Fibroblast of the conjunctiva (primary cell): ENCODE results near the gene MICAL3.
"Not testable (repeated sequence)": the region's sequence is repeated elsewhere in the genome, so short reads cannot be mapped to it uniquely, and the experiment has no call there.

Experiments used
- DNase-seq: peaks from one replicate; pipeline ENCODE4 v3.0.0-alpha.2; 2010; ENCODE audit warnings: low read depth

MICAL3 gene

GRCh38 chr22:18024276-18024939 lies at the start of gene MICAL3:
TSS of gene MICAL3 (minus strand) at chr22:18024561. CDS start at chr22:17906812, 117,749 bp downstream.
- DNase-seq, result no peak

GRCh38 chr22:18073927-18074326 lies 49.6 kb upstream of the MICAL3 start:
- DNase-seq, result not testable (repeated sequence)

- no peak for DNase-seq
Observed at GRCh38 chr22:18073467-18073866, 49.1 kb upstream of the MICAL3 start.

GRCh38 chr22:18071968-18072310 lies 47.6 kb upstream of the MICAL3 start:
- DNase-seq, result no peak

DNA sequence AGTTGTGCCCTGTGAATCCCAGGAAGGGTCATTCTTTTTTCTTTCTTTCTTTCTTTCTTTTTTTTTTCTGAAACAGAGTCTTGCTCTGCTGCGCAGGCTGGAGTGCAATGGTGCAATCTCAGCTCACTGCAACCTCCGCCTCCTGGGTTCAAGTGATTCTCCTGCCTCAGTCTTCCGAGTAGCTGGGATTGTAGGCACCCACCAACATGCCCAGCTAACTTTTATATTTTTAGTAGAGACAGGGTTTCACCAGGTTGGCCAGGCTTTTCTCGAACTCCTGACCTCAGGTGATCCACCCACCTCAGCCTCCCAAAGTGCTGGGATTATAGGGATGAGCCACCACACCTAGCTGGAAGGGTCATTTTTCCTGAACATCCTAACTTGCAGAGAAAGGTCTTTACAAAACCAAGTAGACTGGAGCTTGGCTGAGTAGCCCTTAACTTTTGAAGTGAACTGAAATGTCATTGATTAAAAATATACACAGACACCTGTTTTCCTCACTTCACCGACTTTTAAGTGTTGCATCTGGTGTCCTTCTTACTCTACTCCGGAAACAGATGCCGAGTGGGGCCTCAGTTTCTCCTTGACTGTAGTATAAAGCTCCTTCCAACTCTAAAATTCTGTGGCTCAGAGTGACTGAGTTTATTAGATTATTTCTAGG lies 47.1 kb upstream of the MICAL3 start:
- not testable (repeated sequence) for DNase-seq

- DNase-seq, result no peak
Observed at GRCh38 chr22:18070556-18071306, 46.4 kb upstream of the MICAL3 start.

GRCh38 chr22:18070041-18070440 lies 45.7 kb upstream of the MICAL3 start:
- no peak for DNase-seq

- DNase-seq, result no peak
Observed at GRCh38 chr22:18069041-18069440, 44.7 kb upstream of the MICAL3 start.

GRCh38 chr22:18068381-18068988 lies 44.1 kb upstream of the MICAL3 start:
- DNase-seq, result no peak

DNA sequence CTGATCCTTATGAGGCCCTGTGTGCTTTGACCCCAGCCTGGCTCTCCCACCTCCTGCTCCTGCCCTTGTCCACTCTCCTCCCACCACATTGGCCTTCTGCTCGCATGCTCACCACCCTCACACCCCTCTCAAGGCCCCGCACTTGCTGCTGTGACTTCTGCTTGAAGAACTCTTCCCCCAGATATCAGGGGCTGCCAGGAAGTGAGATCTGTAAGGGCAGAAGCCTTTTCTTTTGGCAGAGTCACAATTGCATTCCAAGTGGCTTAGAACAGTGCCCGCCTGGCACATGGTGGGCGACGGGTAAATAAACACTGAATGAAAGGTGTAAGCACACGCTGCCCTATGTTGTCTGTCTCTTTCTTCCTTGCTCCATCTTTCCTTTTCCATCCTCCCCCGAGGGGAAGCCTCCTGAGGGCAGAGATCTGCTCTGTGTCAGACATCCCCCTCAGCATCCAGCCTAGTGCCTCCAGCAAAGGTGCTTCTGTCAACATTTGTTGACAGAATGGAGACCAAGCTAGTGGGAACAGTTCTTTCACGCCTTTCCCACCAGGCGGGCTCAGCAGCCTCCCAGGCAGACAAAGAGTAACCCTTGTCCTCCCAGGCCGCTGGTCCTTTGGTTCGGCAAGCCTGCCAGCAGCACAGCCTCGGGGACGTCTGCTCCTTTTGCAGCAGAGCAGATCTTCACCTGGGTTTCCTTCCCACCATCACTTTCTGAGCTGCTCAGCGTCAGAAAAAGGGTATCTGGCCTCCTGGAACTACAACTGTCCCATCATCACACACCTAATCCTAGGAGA lies 43.4 kb upstream of the MICAL3 start:
- DNase-seq, result no peak

DNA sequence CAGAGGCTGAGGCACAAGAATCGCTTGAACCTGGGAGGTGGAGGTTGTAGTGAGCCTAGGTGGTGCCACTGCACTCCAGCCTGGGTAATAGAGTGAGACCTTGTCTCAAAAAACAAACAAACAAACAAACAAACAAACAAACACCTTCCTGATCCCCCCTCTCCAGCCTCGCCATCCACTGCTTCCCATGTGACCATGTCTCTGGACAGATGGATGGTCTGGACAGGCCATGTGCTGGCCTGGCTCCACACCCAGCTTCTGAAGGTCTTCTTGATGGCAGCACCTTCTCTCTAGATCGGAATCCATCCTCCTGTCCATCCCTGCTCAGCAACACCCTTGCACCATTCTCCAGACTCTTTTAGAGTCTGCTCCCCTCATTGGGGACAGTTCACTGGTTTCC lies 42.8 kb upstream of the MICAL3 start:
- DNase-seq, result no peak

- DNase-seq, result no peak
Observed at GRCh38 chr22:18066181-18066859, 42.0 kb upstream of the MICAL3 start.

GRCh38 chr22:18065256-18065655 lies 40.9 kb upstream of the MICAL3 start:
- no peak for DNase-seq

DNA sequence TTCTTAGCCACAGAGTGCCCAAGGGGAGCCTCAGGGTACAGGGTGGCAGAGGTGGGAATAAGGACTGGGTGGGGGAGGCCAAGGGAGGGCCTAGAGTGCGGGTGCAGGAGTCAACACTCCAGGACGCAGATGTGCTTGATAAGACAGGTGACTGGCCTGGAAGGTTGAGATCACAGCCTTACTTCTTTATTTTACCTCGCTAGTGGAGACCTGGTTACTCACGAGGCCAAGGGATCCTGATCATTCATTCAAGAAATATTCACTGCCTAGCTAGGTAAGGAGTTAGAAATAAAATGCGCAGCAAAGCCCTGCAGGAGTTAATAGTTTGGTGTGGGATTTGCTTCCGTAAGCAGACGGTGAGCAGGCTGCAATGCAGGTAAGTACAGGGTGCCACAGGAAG lies 40.3 kb upstream of the MICAL3 start:
- no peak for DNase-seq

DNA sequence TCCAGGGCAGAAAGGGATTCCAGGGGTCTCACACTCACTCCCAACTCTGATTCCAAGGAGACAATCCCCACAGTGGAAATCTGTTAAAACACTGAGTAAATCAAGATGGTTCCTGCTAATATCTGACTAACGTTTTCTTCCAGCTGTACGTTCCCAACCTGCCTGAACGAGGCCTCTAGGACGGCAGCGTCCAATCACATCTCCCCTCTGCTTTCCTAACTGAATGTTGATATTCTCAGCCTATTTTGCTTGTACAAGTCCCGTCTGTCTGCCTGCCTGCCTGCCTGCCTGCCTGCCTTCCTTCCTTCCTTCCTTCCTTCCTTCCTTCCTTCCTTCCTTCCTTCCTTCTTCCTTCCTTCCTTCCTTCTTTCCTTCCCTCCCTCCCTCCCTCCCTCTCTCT lies 39.4 kb upstream of the MICAL3 start:
- not testable (repeated sequence) for DNase-seq

DNA sequence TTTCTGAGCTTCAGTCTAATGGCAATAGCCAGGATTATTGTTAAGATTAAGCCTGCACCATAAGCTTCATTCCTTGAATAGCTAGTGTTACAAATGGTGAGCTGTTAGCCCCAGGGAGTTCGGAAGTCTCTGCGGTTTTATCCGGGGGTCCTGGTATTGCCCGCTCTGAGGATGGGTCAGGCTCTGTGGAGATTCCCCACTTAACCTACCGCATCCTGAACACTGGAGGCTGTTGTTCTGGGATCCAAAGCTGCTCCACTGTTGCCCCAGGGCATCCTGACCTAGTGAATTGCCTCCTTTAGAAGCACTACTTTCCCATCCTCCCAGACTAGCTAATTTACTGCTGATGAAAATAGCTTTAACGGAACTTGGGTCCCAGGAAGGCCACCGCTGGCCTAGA lies 38.9 kb upstream of the MICAL3 start:
- no peak for DNase-seq

DNA sequence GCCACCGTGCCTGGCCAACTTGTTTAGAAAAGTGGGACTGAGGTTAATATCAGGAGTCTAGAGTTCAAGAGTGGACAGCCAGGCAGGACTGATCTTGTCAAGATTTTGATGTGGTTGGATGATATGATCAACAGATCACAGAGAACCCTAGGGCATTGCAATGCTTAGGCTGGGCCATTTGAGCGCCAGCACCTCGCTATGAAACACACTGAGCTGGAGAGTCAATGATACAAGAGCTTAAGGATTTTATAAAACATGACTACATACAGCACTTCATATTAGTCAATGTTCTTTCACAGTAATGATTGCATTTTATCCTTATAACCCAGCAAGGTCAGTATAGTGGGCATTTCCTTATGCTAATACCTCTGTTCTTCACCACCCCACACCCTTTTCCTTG lies 38.1 kb upstream of the MICAL3 start:
- DNase-seq, result no peak

DNA sequence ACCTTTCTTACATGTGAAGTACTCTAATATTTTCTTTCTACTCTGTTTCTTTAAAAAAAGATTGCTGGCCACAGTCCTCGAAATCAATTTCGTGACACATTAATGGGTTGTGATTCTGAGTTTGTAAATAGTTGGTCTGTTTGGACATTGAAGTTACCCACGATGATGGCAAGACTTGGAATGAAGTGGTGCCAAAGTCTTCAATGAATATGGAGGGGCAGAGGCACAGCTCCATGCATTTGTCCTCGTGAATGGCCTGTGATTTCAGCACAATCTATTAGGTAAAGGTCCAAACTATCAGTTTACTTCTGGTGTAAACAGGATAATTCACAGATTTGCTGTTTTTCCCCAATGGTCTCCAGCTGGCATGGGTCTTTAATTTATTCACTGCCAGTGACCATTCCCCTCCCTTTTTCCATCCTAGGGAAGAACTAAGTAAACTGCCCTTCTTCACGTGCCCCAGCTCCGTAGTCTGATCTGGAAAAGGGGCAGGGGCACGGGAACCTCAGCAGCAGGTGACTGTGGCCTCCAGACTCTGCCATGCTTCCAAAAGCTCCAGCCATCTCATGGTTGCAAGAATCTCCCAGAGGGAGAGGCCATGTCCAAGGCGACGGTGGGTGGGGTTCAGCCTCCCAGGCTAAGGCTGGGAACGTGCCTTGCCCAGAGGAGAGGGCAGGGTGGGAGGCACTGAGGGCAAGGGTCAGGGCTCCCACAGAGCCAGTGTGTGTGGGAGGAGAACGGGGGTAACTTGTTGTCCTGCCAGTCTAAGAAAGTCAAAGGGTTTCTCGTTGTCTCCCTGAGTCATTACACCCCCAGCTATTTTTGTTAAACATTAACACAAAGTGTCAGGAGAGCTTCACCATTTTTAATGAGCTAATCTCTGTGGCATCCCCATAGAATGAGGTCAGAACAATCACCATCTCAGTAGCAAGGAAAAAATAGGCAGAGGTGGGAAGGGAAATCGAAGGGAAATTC lies 36.6 kb upstream of the MICAL3 start:
- no peak for DNase-seq

GRCh38 chr22:18059991-18060390 lies 35.6 kb upstream of the MICAL3 start:
- DNase-seq, result no peak

- DNase-seq, result no peak
Observed at GRCh38 chr22:18059473-18059872, 35.1 kb upstream of the MICAL3 start.
